ENCODE results near the gene ARHGAP11B.
"Not testable (repeated sequence)": the region's sequence is repeated elsewhere in the genome, so short reads cannot be mapped to it uniquely, and the experiment has no call there.

ARHGAP11B gene

GRCh38 chr15:30625436-30626193, at the start of gene ARHGAP11B:
TSS of gene ARHGAP11B (plus strand) at chr15:30626128.
- DNase-seq (ENCODE audit: low read depth), result peak; percentile 97

GRCh38 chr15:30579394-30579970, 46.4 kb upstream of the ARHGAP11B start:
- DNase-seq (ENCODE audit: low read depth), result not testable (repeated sequence)

- not testable (repeated sequence) for DNase-seq (ENCODE audit: low read depth)
These were observed 45.2 kb upstream of the ARHGAP11B start for GRCh38 chr15:30580716-30581115.

GRCh38 chr15:30598953-30599352, 27.0 kb upstream of the ARHGAP11B start:
- not testable (repeated sequence) for DNase-seq (ENCODE audit: low read depth)

- DNase-seq (ENCODE audit: low read depth), result not testable (repeated sequence)
These were observed 22.1 kb upstream of the ARHGAP11B start, which contains the start of gene GOLGA8H for GRCh38 chr15:30603796-30604195. TSS of gene GOLGA8H (plus strand) at chr15:30604028. CDS start at chr15:30604126, 98 bp downstream.

- not testable (repeated sequence) for DNase-seq (ENCODE audit: low read depth)
These were observed 13.7 kb upstream of the ARHGAP11B start for GRCh38 chr15:30612271-30612670.

GRCh38 chr15:30621342-30621741, 4.6 kb upstream of the ARHGAP11B start:
- not testable (repeated sequence) for DNase-seq (ENCODE audit: low read depth)

- DNase-seq (ENCODE audit: low read depth), result not testable (repeated sequence)
These were observed 252 bp downstream of the ARHGAP11B start for GRCh38 chr15:30626194-30626565.

- not testable (repeated sequence) for DNase-seq (ENCODE audit: low read depth)
These were observed 704 bp downstream of the ARHGAP11B start for GRCh38 chr15:30626632-30627031.

- DNase-seq (ENCODE audit: low read depth), result no peak
These were observed 24.3 kb downstream of the ARHGAP11B start for GRCh38 chr15:30650012-30650929.

GRCh38 chr15:30661154-30661553, 35.2 kb downstream of the ARHGAP11B start:
- not testable (repeated sequence) for DNase-seq (ENCODE audit: low read depth)

GRCh38 chr15:30669621-30670020, 43.7 kb downstream of the ARHGAP11B start:
- DNase-seq (ENCODE audit: low read depth), result not testable (repeated sequence)

GRCh38 chr15:30670056-30670455, 44.1 kb downstream of the ARHGAP11B start:
- DNase-seq (ENCODE audit: low read depth), result no peak

- DNase-seq (ENCODE audit: low read depth), result no peak
These were observed 45.4 kb downstream of the ARHGAP11B start for GRCh38 chr15:30671309-30671708.

GRCh38 chr15:30675126-30675525, 49.2 kb downstream of the ARHGAP11B start:
- DNase-seq (ENCODE audit: low read depth), result no peak

- DNase-seq (ENCODE audit: low read depth), result not testable (repeated sequence)
These were observed 50.0 kb downstream of the ARHGAP11B start for GRCh38 chr15:30675891-30676290.

- DNase-seq (ENCODE audit: low read depth), result not testable (repeated sequence)
These were observed 55.1 kb downstream of the ARHGAP11B start for GRCh38 chr15:30680997-30681396.

- DNase-seq (ENCODE audit: low read depth), result not testable (repeated sequence)
These were observed 59.9 kb downstream of the ARHGAP11B start for GRCh38 chr15:30685709-30686285.

- DNase-seq (ENCODE audit: low read depth), result not testable (repeated sequence)
These were observed 60.7 kb downstream of the ARHGAP11B start for GRCh38 chr15:30686651-30687050.

Data from stromal cell of bone marrow (primary cell).